ENCODE measurements around the gene ADCY6.

The ADCY6 gene

GRCh38 chr12:48782457-48783395 lies 6.2 kb downstream of the ADCY6 start:
- DNase-seq = peak; percentile 57

GRCh38 chr12:48781750-48782456 lies 7.0 kb downstream of the ADCY6 start:
- peak; percentile 56 for DNase-seq

- DNase-seq = no peak
Measured at GRCh38 chr12:48780381-48781025, 8.4 kb downstream of the ADCY6 start.

GRCh38 chr12:48779869-48780268 lies 9.0 kb downstream of the ADCY6 start:
- DNase-seq = no peak

- DNase-seq = no peak
Measured at GRCh38 chr12:48777501-48778400, 11.1 kb downstream of the ADCY6 start.

- DNase-seq = no peak
Measured at GRCh38 chr12:48776956-48777355, 11.9 kb downstream of the ADCY6 start.

GRCh38 chr12:48775991-48776649 lies 12.8 kb downstream of the ADCY6 start:
- no peak for DNase-seq

- DNase-seq = no peak
Measured at GRCh38 chr12:48775299-48775698, 13.6 kb downstream of the ADCY6 start.

GRCh38 chr12:48774516-48774915 lies 14.4 kb downstream of the ADCY6 start:
- DNase-seq = no peak

- no peak for DNase-seq
Measured at GRCh38 chr12:48773686-48774085, 15.2 kb downstream of the ADCY6 start.

- DNase-seq = no peak
Measured at GRCh38 chr12:48771588-48772112, 17.2 kb downstream of the ADCY6 start.

- DNase-seq = no peak
Measured at GRCh38 chr12:48770756-48771155, 18.1 kb downstream of the ADCY6 start.

GRCh38 chr12:48768736-48769135 lies 20.2 kb downstream of the ADCY6 start:
- no peak for DNase-seq

GRCh38 chr12:48768147-48768546 lies 20.7 kb downstream of the ADCY6 start:
- no peak for DNase-seq

- no peak for DNase-seq
Measured at GRCh38 chr12:48767521-48767920, 21.4 kb downstream of the ADCY6 start.

- DNase-seq = no peak
Measured at GRCh38 chr12:48767047-48767446, 21.8 kb downstream of the ADCY6 start.

GRCh38 chr12:48765753-48766162 lies 23.1 kb downstream of the ADCY6 start:
- DNase-seq = no peak

GRCh38 chr12:48764521-48764920 lies 24.4 kb downstream of the ADCY6 start:
- no peak for DNase-seq

- DNase-seq = no peak
Measured at GRCh38 chr12:48758737-48759136, 30.2 kb downstream of the ADCY6 start.

GRCh38 chr12:48758186-48758585 lies 30.7 kb downstream of the ADCY6 start:
- no peak for DNase-seq

GRCh38 chr12:48750769-48751356 lies 38.0 kb downstream of the ADCY6 start:
- DNase-seq = no peak

Data from islet precursor cell (in vitro differentiated cells).